Activated CD4-positive, alpha-beta T cell treated with anti-CD3 and anti-CD28 coated beads for 4 hours (primary cell): ENCODE measurements around the gene USP7.
"Not testable (repeated sequence)": the region's sequence is repeated elsewhere in the genome, so short reads cannot be mapped to it uniquely, and the experiment has no call there.

Experiments
- DNase-seq, 2 donors: peaks; one replicate each; pipeline ENCODE4 v3.0.0-alpha.2; 2020

USP7 gene

GRCh38 chr16:8963821-8964441 is at the start of gene USP7:
TSS of gene USP7 (minus strand) at chr16:8963906. CDS start at chr16:8963285, 621 bp downstream.
- DNase-seq, result peak; percentile 89 to 92

- no peak for DNase-seq
These were observed 49.8 kb upstream of the USP7 start for GRCh38 chr16:9013508-9013864.

GRCh38 chr16:9012848-9013507 is 49.3 kb upstream of the USP7 start:
- no peak for DNase-seq

GRCh38 chr16:9012330-9012729 is 48.6 kb upstream of the USP7 start:
- DNase-seq, result no peak

- peak; percentile 58 to 67 for DNase-seq
These were observed 45.0 kb upstream of the USP7 start for GRCh38 chr16:9008601-9009260.

GRCh38 chr16:9007177-9007794 is 43.6 kb upstream of the USP7 start:
- DNase-seq, result no peak

- DNase-seq, result no peak
These were observed 40.5 kb upstream of the USP7 start for GRCh38 chr16:9004183-9004582.

- DNase-seq, result no peak
These were observed 40.1 kb upstream of the USP7 start for GRCh38 chr16:9003763-9004162.

- DNase-seq, result no peak
These were observed 39.6 kb upstream of the USP7 start for GRCh38 chr16:9003322-9003721.

GRCh38 chr16:9002042-9002441 is 38.3 kb upstream of the USP7 start:
- no peak for DNase-seq

GRCh38 chr16:9000664-9001063 is 37.0 kb upstream of the USP7 start:
- no peak for DNase-seq

- DNase-seq, result no peak
These were observed 36.1 kb upstream of the USP7 start for GRCh38 chr16:8999800-9000199.

- DNase-seq, result no peak
These were observed 34.4 kb upstream of the USP7 start for GRCh38 chr16:8998108-8998507.

GRCh38 chr16:8996891-8997290 is 33.2 kb upstream of the USP7 start:
- no peak for DNase-seq

- no peak for DNase-seq
These were observed 26.7 kb upstream of the USP7 start for GRCh38 chr16:8990445-8990844.

GRCh38 chr16:8989099-8989878 is 25.6 kb upstream of the USP7 start:
- DNase-seq, result no peak

GRCh38 chr16:8986818-8987191 is 23.1 kb upstream of the USP7 start:
- no peak for DNase-seq

- DNase-seq, result no peak
These were observed 22.4 kb upstream of the USP7 start for GRCh38 chr16:8986111-8986510.

GRCh38 chr16:8982816-8983215 is 19.1 kb upstream of the USP7 start:
- DNase-seq, result no peak

GRCh38 chr16:8981901-8982300 is 18.2 kb upstream of the USP7 start:
- DNase-seq, result not testable (repeated sequence)

GRCh38 chr16:8976189-8976588 is 12.5 kb upstream of the USP7 start:
- not testable (repeated sequence) for DNase-seq

GRCh38 chr16:8975039-8975438 is 11.3 kb upstream of the USP7 start:
- DNase-seq, result no peak
